Nephron progenitor cell (in vitro differentiated cells): Measurements from ENCODE around the gene PLEKHA5.

Experiments used
- DNase-seq: peaks from one replicate; pipeline ENCODE4 v3.0.0; 2021
- H3K27ac Mint-ChIP-seq: 2 replicates; pipeline ENCODE4 v1.8.0; 2021; ENCODE audit warnings: mild to moderate bottlenecking, moderate library complexity, mixed read lengths
- H3K27me3 Mint-ChIP-seq: 2 replicates; pipeline ENCODE4 v1.8.0; 2021; ENCODE audit warnings: mild to moderate bottlenecking, low read depth, mixed read lengths; ENCODE audit not compliant: poor library complexity
- H3K36me3 Mint-ChIP-seq: 2 replicates; pipeline ENCODE4 v1.8.0; 2021; ENCODE audit warnings: low read depth, mixed read lengths
- H3K4me1 Mint-ChIP-seq: 2 replicates; pipeline ENCODE4 v1.8.0; 2021; ENCODE audit warnings: mixed read lengths
- H3K4me3 Mint-ChIP-seq: 2 replicates; pipeline ENCODE4 v1.8.0; 2021; ENCODE audit warnings: mild to moderate bottlenecking, moderate library complexity, mixed read lengths
- H3K9me3 Mint-ChIP-seq: 2 replicates; pipeline ENCODE4 v1.8.0; 2021; ENCODE audit warnings: mild to moderate bottlenecking, moderate library complexity, mixed read lengths
- CTCF ChIP-seq: fragments of 200-600 bp; sonication (generic); IDR thresholded peaks from 2 replicates; pipeline ENCODE4 v1.5.0; 2021; ENCODE audit warnings: antibody characterized with exemption

Gene PLEKHA5

DNA sequence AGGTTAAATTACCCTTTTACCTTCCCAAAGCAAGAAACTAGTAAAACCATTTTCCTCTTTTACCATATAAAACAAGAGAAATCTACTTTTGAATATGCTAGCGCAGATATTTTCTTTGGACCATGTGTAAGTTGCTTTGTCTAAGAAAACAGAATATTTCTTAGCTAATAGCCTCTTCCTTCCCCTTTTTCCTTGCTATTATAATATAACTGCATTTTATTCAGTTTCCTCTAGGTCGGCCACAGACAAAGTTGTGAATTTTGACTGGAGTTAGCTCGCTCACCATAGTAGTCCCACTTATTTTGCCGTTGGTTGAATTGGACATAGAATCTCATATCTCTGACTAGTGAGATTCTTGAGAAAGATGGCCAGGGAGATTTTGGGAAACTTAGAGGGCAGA, 115.6 kb downstream of the PLEKHA5 start:
- Mint-ChIP-seq H3K4me1 (peaks cover 10% of the 10 kb centered on the region), H3K27ac (no peak overlapping the region), H3K4me3 (no peak overlapping the region), H3K27me3 (no peaks in the 10 kb centered on the region), H3K9me3 (no peaks in the 10 kb centered on the region), H3K36me3 (no peaks in the 10 kb centered on the region)
- TF ChIP-seq CTCF = no peak
- DNase-seq = no peak

- Mint-ChIP-seq H3K36me3 (no peaks in the 10 kb centered on the region), H3K27ac (no peak overlapping the region), H3K4me3 (no peak overlapping the region), H3K27me3 (no peaks in the 10 kb centered on the region), H3K9me3 (no peaks in the 10 kb centered on the region), H3K4me1 (peaks cover 10% of the 10 kb centered on the region)
- TF ChIP-seq CTCF = no peak
- no peak for DNase-seq
Measured at GRCh38 chr12:19245666-19246065, 116.1 kb downstream of the PLEKHA5 start.

- Mint-ChIP-seq H3K4me1 (peaks cover 10% of the 10 kb centered on the region), H3K4me3 (no peak overlapping the region), H3K27ac (no peak overlapping the region), H3K36me3 (no peaks in the 10 kb centered on the region), H3K27me3 (no peaks in the 10 kb centered on the region), H3K9me3 (no peaks in the 10 kb centered on the region)
- no peak for TF ChIP-seq CTCF
- no peak for DNase-seq
Measured at GRCh38 chr12:19246933-19247332, 117.4 kb downstream of the PLEKHA5 start.

DNA sequence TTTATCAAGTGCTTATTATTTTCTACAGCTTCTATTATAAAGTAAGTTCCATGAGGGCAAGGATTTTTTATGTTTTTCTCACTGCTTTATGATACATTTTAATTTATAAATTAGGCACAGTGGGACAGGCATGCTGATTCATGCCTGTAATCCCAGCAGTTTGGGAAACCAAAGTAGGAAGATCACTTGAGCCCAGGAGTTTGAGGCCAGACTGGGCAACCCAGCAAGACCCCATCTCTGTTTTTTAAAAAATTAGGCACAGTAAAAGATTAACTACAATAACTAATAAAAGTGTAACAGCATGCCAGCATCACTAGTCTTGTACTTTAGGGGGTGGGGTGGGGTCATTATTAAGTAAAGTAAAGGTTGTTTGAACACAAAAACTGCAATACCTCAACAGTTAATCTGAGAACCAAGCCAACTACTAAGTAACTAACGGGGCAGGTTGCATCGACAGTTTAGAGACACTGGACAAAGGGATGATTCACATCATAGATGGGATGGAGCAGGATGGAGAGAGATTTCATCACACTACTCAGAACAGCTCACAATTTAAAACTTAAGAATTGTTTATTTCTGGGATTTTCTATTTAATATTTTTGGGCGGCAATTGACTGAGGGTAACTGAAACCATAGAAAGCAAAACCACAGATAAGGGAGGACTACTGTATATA, 119.5 kb downstream of the PLEKHA5 start:
- DNase-seq = no peak
- Mint-ChIP-seq H3K27ac (no peak overlapping the region), H3K4me1 (no peaks in the 10 kb centered on the region), H3K36me3 (no peaks in the 10 kb centered on the region), H3K9me3 (no peaks in the 10 kb centered on the region), H3K4me3 (no peak overlapping the region), H3K27me3 (no peaks in the 10 kb centered on the region)
- TF ChIP-seq CTCF = no peak

DNA sequence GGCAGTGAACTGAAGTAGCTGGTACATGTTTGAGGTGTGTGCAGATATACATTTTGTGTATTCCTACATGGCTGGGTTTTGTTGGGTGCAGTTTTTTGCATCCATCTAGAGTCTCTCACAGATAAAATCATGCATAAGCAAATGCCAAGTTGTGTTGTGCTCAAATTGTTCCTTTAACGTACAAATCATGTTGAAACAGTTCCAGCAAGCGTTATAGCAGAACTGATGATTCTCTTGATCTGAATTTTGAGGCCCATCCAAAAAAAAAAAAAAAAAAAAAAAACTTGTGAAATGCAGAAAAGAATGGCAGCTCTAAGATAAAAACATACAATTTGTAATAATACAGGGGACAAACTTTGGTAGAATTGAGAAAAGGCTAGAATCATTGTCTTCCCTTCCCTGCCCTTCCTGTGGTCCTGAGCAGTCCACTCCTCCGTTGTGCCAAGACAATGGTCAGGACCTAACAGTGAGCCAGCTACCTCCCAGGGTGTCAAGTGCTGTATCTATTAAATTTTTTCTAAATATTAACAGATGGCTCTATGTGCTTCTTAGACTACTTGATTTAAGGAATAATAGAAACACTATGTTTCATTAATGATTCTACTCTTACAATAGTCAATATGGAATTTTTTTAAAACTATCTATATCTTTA, 122.1 kb downstream of the PLEKHA5 start:
- H3K27me3 Mint-ChIP-seq = no peaks in the 10 kb centered on the region
- no peak for TF ChIP-seq CTCF
- H3K9me3 Mint-ChIP-seq = no peaks in the 10 kb centered on the region
- no peak overlapping the region for H3K27ac Mint-ChIP-seq
- H3K4me1 Mint-ChIP-seq = no peaks in the 10 kb centered on the region
- no peak for DNase-seq
- no peak overlapping the region for H3K4me3 Mint-ChIP-seq
- no peaks in the 10 kb centered on the region for H3K36me3 Mint-ChIP-seq

DNA sequence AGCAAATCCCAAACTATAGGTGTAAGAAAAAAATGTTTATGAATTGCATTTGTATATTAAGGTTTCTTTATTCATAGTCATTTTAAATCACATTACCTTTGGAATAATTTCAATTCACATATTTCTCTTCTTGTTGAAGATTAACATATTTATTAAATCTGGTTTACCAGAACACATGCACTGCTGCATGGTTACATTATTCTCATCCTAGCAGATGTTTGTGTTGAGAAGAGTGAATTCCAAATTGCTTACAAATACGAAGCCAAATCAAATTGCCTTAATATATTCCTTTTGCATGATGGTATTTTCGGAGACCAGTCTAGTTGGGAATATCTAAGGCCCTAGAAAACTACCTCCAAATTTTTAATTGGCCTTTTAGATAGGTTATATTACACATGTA, 130.6 kb downstream of the PLEKHA5 start:
- no peak overlapping the region for H3K27ac Mint-ChIP-seq
- no peaks in the 10 kb centered on the region for H3K27me3 Mint-ChIP-seq

More for the DNA sequence above, 130.6 kb downstream of the PLEKHA5 start:
- Mint-ChIP-seq H3K4me3 (no peak overlapping the region), H3K4me1 (no peaks in the 10 kb centered on the region), H3K9me3 (no peaks in the 10 kb centered on the region), H3K36me3 (no peaks in the 10 kb centered on the region)
- TF ChIP-seq CTCF = no peak
- no peak for DNase-seq
